ENCODE results near the gene TBPL1. TPM values are rescaled to one million over a fixed set of nuclear protein-coding genes. Genes with fewer than 3 reads are reported as not detected.
A peak's percentile ranks its signal among the peaks of the same experiment; 100 is the strongest.

Gene TBPL1
- total and polyA plus RNA-seq, 2 of the 13 experiments (the other 11 are each of a cell fraction or from before 2014, with no cell fraction given) = 25.3 to 39.3 TPM

DNA sequence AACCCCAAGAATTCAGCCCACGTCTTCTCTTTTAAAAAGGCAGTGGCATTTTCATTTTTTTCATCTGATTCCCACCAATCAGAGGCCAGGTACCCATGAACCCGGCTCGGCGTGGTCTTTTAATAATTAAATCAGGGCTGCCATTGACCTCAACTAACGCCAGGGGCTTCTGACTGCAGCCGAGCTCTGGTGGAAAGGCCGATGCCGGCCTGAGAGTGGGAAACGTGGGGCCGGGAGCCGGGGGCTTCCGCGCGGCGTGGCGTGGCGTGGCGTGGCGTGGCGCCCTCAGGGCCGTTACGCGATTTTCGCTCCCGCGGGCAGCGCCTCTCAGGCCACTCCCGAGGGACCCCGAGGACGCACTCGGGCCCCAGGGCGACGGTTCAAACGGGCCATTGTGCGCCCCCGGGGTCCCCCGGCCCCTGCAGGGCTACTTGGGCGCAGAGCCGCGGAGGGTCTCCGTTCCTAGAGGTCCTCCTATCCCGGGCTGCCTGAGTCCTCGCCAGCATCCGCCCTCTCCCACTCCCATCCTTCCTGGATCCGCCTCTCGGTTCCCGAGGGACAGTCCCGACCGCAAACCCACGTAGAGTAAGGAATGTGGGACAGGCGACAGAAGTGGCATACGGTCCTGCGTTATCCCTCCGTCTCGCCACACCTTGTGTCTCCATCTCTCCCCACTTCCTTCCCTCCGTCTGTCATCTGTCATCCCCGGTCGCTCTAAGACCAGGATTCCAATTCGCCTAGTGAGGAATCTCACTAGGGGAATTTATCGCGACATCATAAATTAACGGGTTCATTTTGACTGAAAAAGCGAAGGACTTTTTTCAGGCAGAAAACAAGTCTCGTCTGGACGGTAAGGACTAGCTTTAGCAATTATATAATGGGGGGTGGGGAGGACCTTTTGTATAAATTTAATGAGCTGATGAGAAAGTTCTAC, 876 bp upstream of the TBPL1 start (continued):
- TF ChIP-seq PREB (CRISPR knock-in tag; IDR thresholded peaks at IDR 0.05) = no peak
- TF ChIP-seq ZNF552 (CRISPR knock-in tag; IDR thresholded peaks at IDR 0.05; ENCODE audit: borderline replicate concordance) = 0 out of 2 replicates have a peak, but pooled peaks have one; percentile 36
- TF ChIP-seq ZNF3 (CRISPR knock-in tag; IDR thresholded peaks at IDR 0.05) = no peak
- peak; percentile 61; the same call in 1 of the 2 replicates for TF ChIP-seq SP4 (CRISPR knock-in tag; IDR thresholded peaks at IDR 0.05)
- TF ChIP-seq ZNF841 (CRISPR knock-in tag; IDR thresholded peaks at IDR 0.05; ENCODE audit: borderline replicate concordance) = no peak; the same call in 1 of the 2 replicates
- TF ChIP-seq CENPT (CRISPR knock-in tag; IDR thresholded peaks at IDR 0.05; ENCODE audit: low read depth) = no peak
- TF ChIP-seq IRF2 (CRISPR knock-in tag; IDR thresholded peaks at IDR 0.05) = peak; percentile 25; the same call in 1 of the 2 replicates
- 0 out of 2 replicates have a peak, but pooled peaks have one; percentile 9 for TF ChIP-seq ISL2 (CRISPR knock-in tag; IDR thresholded peaks at IDR 0.05)
- TF ChIP-seq ZNF7 (CRISPR knock-in tag; IDR thresholded peaks at IDR 0.05) = no peak
- TF ChIP-seq, protein P1, sequence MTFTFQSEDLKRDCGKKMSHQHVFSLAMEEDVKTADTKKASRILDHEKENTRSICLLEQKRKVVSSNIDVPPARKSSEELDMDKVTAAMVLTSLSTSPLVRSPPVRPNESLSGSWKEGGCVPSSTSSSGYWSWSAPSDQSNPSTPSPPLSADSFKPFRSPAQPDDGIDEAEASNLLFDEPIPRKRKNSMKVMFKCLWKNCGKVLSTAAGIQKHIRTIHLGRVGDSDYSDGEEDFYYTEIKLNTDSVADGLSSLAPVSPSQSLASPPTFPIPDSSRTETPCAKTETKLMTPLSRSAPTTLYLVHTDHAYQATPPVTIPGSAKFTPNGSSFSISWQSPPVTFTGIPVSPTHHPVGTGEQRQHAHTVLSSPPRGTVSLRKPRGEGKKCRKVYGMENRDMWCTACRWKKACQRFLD (CRISPR knock-in tag; IDR thresholded peaks at IDR 0.05; ENCODE audit: borderline replicate concordance) = no peak; the same call in 1 of the 2 replicates
- TF ChIP-seq PAF1 (CRISPR knock-in tag; IDR thresholded peaks at IDR 0.05) = no peak
- no peak for TF ChIP-seq MTA3 (CRISPR knock-in tag; IDR thresholded peaks at IDR 0.05)
- TF ChIP-seq SMC3 (IDR thresholded peaks at IDR 0.05; ENCODE audit: low read length) = no peak
- TF ChIP-seq ZBTB37 (CRISPR knock-in tag; IDR thresholded peaks at IDR 0.05) = no peak
- TF ChIP-seq IRX3 (CRISPR knock-in tag; IDR thresholded peaks at IDR 0.05; ENCODE audit: borderline replicate concordance, low read depth) = no peak
- no peak for TF ChIP-seq ZNF20 (CRISPR knock-in tag; IDR thresholded peaks at IDR 0.05)
- peak; percentile 61 for TF ChIP-seq HIVEP1 (CRISPR knock-in tag; IDR thresholded peaks at IDR 0.05)
- TF ChIP-seq TSC22D2 (CRISPR knock-in tag; IDR thresholded peaks at IDR 0.05; ENCODE audit: borderline replicate concordance) = 0 out of 2 replicates have a peak, but pooled peaks have one; percentile 20
- TF ChIP-seq PBX2 (CRISPR knock-in tag; IDR thresholded peaks at IDR 0.05) = no peak
- no peak for TF ChIP-seq ZNF282 (IDR thresholded peaks at IDR 0.05; ENCODE audit: partially characterized antibody)
- no peak for TF ChIP-seq ZIK1 (CRISPR knock-in tag; IDR thresholded peaks at IDR 0.05; ENCODE audit: borderline replicate concordance, low read depth)
- TF ChIP-seq HCFC1 (IDR thresholded peaks at IDR 0.05; ENCODE audit: low read depth, low read length) = no peak
- no peak for TF ChIP-seq GATA4 (IDR thresholded peaks at IDR 0.05; ENCODE audit: borderline replicate concordance, low read depth)
- no peak; the same call in 1 of the 2 replicates for TF ChIP-seq BORCS8-MEF2B (CRISPR knock-in tag; IDR thresholded peaks at IDR 0.05)
- TF ChIP-seq IRF1 (CRISPR knock-in tag; IDR thresholded peaks at IDR 0.05; ENCODE audit: low read depth) = no peak
